ENCODE data around the gene CPVL. TPM values are rescaled to one million over a fixed set of nuclear protein-coding genes. Genes with fewer than 3 reads are reported as not detected.
A peak's percentile ranks its signal among the peaks of the same experiment; 100 is the strongest.

CPVL gene
- polyA plus RNA-seq, 6 donors from 2014 or later: 0.82 to 5.5 (median 2.0) TPM

DNA sequence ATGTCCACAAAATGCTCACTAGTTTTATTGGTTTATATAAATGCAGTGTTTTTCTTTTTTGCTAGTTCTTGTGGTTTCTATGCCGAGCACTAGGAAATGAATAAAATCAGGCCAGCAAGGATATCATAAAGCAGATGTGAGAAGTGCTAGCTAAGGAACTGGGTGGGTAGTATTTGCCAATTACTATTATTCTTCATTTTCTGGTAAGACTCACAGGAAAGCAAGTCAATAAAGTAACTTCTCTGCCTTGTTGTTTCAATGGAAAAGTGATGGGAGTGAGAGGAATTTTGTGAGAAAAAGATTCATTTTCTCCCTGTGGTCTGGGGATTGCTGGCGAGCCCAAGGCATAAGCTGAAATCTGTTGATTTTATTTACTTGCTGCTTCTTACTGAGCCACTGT lies 137.7 kb downstream of the CPVL start:
- Mint-ChIP-seq H3K27ac (no peak overlapping the region), H3K27me3 (peaks cover 5 to 15% (median 8%) of the 10 kb centered on the region in 3 donors), H3K36me3 (no peaks in the 10 kb centered on the region), H3K4me3 (no peak overlapping the region), H3K4me1 (no peaks in the 10 kb centered on the region), H3K9me3 (peaks cover 0 to 4% (median 2%) of the 10 kb centered on the region in 7 donors)
- DNase-seq (no peak), ATAC-seq (ENCODE audit: low read depth in 2 of 2) (no peak)

DNA sequence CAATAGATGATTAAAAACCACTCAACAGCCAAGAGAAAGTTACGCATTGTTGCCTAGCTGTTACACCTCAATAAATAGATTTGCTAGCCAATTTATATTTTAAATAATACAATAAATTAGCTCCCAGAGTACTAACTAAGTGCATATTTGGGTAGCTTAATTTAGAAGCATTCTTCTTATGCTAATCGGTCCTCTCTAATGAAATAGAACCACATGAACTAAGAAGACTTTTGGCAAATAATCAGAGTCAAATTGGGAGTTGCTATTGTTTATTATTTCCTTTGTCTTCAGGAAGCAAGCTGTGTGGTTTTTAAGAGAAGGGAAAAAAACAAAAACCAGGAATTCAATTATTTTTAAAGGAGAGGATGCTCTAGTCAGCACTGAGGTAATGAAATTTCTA lies 139.2 kb downstream of the CPVL start:
- DNase-seq (no peak), ATAC-seq (ENCODE audit: low read depth in 2 of 2) (no peak)
- H3K4me3 Mint-ChIP-seq: no peak overlapping the region
- no peaks in the 10 kb centered on the region for H3K4me1 Mint-ChIP-seq
- H3K36me3 Mint-ChIP-seq: no peaks in the 10 kb centered on the region
- H3K27me3 Mint-ChIP-seq: peaks cover 5 to 15% (median 13%) of the 10 kb centered on the region in 3 donors
- peaks cover 0 to 11% (median 2%) of the 10 kb centered on the region in 7 donors for H3K9me3 Mint-ChIP-seq
- H3K27ac Mint-ChIP-seq: no peak overlapping the region

DNA sequence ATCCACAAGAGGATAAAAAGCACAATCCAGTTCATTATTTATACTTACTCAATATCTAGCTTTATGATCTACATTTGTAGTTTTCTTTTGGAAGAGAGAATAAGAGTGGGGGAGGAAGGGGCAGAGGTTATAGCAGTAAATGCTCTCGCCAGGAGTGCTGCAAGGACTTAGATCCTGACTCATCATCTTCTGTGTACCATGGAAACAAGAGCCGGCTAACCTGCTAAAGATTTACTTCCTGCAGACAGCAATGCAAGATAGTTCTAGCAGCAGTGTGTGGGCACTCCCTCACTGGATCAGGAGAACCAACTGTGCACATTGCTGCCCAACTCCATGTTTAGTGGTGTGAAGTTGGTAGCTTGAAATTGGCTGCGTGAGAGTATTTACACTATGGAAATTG lies 140.5 kb downstream of the CPVL start:
- H3K36me3 Mint-ChIP-seq: no peaks in the 10 kb centered on the region
- H3K27me3 Mint-ChIP-seq: peaks cover 8 to 18% (median 15%) of the 10 kb centered on the region in 3 donors
- ATAC-seq (ENCODE audit: low read depth in 2 of 2): no peak
- no peak for DNase-seq
- no peak overlapping the region for H3K27ac Mint-ChIP-seq
- no peaks in the 10 kb centered on the region for H3K4me1 Mint-ChIP-seq
- no peak overlapping the region for H3K4me3 Mint-ChIP-seq
- peaks cover 0 to 11% (median 2%) of the 10 kb centered on the region in 7 donors for H3K9me3 Mint-ChIP-seq

DNA sequence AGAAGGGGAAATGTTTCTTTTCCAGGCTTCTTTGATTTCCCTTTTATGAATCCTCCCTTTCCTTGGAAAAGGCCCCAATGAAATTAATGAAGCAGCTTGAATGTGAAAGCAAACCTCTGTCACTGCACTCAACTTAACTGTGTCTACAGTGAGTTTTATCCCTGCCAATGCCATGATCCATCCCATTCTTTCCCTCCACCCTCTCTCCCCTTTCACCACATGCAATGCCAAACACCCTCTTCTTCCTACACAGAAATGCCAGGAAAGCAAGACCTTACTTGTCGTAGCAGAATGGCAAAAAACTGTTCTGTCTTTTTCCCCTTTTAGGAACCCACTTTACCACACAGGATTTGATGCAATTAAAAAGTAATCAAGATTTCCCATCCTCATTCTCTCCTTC lies 140.9 kb downstream of the CPVL start:
- no peaks in the 10 kb centered on the region for H3K4me1 Mint-ChIP-seq
- peaks cover 11 to 23% (median 18%) of the 10 kb centered on the region in 3 donors for H3K27me3 Mint-ChIP-seq
- DNase-seq (no peak), ATAC-seq (ENCODE audit: low read depth in 2 of 2) (no peak)
- H3K4me3 Mint-ChIP-seq: no peak overlapping the region
- H3K9me3 Mint-ChIP-seq: peaks cover 0 to 11% (median 3%) of the 10 kb centered on the region in 7 donors
- H3K36me3 Mint-ChIP-seq: no peaks in the 10 kb centered on the region
- no peak overlapping the region for H3K27ac Mint-ChIP-seq

DNA sequence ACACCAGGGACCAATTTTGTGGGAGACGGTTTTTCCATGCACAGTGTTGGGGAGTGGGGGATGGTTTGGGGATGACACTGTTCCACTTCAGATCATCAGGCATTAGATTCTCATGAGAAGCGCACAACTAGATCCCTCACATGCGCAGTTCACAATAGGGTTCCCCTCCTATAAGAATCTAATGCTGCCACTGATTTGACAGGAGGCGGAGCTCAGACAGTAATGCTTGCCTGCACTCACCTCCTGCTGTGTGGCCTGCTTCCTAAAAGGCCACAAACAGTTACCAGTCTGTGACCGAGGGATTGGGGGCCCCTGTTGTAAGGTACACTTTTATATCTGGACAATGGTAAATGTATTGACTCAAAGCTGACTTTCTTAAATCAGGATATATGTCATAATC lies 142.6 kb downstream of the CPVL start:
- no peaks in the 10 kb centered on the region for H3K36me3 Mint-ChIP-seq
- H3K27ac Mint-ChIP-seq: no peak overlapping the region
- DNase-seq (no peak), ATAC-seq (ENCODE audit: low read depth in 2 of 2) (no peak)
- H3K27me3 Mint-ChIP-seq: peaks cover 17 to 27% (median 18%) of the 10 kb centered on the region in 3 donors
- no peaks in the 10 kb centered on the region for H3K4me1 Mint-ChIP-seq
- H3K9me3 Mint-ChIP-seq: peaks cover 0 to 11% (median 5%) of the 10 kb centered on the region in 7 donors
- peak overlapping the region in 1 of 8 donors; percentile 26 for H3K4me3 Mint-ChIP-seq

DNA sequence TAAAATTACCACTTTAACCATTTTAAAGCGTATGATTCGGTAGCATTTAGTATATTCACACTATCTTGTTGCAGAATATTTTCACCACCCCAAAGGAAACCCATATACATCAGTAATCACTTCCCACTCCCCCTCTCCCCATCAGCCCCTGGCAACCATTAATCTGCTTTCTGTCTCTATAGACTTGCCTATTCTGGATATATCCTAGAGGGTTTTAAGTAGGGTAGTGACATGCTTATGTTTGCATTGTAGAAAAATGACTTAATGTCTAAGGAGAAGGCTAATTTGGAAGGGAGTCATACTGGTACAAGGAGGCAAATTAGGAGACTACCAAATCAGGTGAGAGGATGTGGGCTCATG lies 145.6 kb downstream of the CPVL start:
- no peak overlapping the region for H3K27ac Mint-ChIP-seq
- no peak overlapping the region for H3K4me3 Mint-ChIP-seq
- no peak for ATAC-seq (ENCODE audit: low read depth in 2 of 2)
- peaks cover 0 to 11% (median 4%) of the 10 kb centered on the region in 7 donors for H3K9me3 Mint-ChIP-seq
- no peaks in the 10 kb centered on the region for H3K36me3 Mint-ChIP-seq
- no peak for DNase-seq
- H3K4me1 Mint-ChIP-seq: no peaks in the 10 kb centered on the region
- peaks cover 17 to 26% (median 18%) of the 10 kb centered on the region in 3 donors for H3K27me3 Mint-ChIP-seq

DNA sequence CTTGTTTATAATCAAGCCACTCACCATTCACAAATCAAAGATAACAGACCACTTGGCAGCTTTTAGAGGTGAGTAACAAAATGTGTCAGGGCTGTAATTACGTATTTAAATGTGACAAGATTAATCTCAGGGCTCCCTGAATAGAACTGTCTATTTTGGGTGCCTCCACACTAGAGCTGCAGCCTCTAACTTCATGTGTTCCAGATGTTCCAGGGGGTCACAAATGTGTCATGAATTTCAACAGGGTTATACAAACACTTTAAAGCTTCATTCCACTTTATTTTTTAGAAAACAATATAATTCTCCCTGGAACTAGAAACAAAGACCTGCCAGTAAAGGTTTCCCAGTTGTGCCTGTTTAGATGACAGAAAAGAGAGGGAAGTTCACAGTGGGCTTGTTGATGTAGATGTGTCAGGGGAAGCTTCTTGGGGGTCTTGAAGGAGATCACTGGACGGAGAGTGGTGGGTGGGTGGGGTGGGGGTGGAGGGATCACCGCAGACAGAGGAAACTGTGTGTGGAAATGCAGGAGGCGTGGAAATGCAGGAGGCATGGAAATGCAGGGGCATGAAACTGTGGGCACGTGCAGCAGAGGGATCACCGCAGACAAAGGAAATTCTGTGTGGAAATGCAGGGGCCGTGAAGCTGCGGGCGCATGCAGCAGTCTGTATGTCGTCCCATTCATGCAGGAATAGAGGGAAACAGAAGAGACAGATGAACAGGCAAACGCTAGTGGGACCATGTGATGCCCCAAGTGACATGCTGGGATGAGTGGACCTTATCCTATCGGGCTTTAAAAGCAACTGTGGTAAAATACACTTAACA lies 146.2 kb downstream of the CPVL start:
- peaks cover 0 to 11% (median 2%) of the 10 kb centered on the region in 7 donors for H3K9me3 Mint-ChIP-seq
- no peaks in the 10 kb centered on the region for H3K36me3 Mint-ChIP-seq
- H3K27ac Mint-ChIP-seq: no peak overlapping the region
- H3K4me3 Mint-ChIP-seq: no peak overlapping the region
- peaks cover 18 to 26% (median 21%) of the 10 kb centered on the region in 3 donors for H3K27me3 Mint-ChIP-seq
- no peak for DNase-seq
- no peak for ATAC-seq (ENCODE audit: low read depth in 2 of 2)
- H3K4me1 Mint-ChIP-seq: no peaks in the 10 kb centered on the region

DNA sequence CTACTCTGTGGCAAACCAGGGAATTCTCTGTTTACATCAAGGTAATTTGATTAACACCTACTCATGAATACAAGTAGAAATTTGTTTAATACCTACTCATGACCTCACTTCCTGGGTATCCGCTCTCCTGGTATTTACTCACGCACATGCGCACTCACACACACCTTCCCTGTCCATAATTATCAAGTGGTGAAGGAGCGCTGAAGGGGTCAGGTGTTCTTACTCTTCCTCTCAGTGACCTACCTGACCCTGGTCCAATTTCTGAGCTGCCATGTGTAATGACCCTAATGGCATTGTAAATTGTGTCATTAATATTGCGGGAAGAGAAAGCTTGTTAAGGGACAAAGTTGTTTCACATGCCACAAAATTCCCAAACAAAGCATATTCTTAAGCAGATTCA lies 146.9 kb downstream of the CPVL start:
- H3K27ac Mint-ChIP-seq: no peak overlapping the region
- H3K4me3 Mint-ChIP-seq: no peak overlapping the region
- H3K27me3 Mint-ChIP-seq: peaks cover 18 to 26% (median 21%) of the 10 kb centered on the region in 3 donors
- H3K9me3 Mint-ChIP-seq: peaks cover 0 to 11% (median 2%) of the 10 kb centered on the region in 7 donors
- no peak for ATAC-seq (ENCODE audit: low read depth in 2 of 2)
- no peaks in the 10 kb centered on the region for H3K4me1 Mint-ChIP-seq
- H3K36me3 Mint-ChIP-seq: no peaks in the 10 kb centered on the region
- DNase-seq: no peak

DNA sequence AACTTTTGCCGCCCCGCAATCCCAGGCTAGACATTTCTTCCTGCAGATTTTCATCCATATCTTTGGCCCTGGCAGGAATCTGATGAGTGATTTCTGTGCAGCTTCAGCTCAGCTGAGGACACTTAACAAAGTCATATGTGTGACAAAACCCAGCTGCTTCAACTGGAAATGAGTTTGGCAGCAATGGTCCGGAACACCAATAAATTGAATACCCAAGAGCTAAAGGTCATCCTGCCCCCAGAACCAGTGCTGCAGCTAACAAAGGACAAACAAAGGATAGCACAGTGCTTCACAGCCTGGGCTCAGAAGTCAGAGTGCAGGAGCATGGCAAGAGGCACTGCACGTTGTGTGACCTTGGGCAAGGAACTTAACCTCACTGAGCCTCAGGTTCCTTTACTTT lies 148.2 kb downstream of the CPVL start:
- peaks cover 12 to 26% (median 21%) of the 10 kb centered on the region in 3 donors for H3K27me3 Mint-ChIP-seq
- peaks cover 0 to 6% (median 2%) of the 10 kb centered on the region in 7 donors for H3K9me3 Mint-ChIP-seq
- no peak for DNase-seq
- no peaks in the 10 kb centered on the region for H3K36me3 Mint-ChIP-seq
- no peak overlapping the region for H3K4me3 Mint-ChIP-seq
- H3K27ac Mint-ChIP-seq: no peak overlapping the region
- ATAC-seq (ENCODE audit: low read depth in 2 of 2): no peak
- H3K4me1 Mint-ChIP-seq: no peaks in the 10 kb centered on the region

DNA sequence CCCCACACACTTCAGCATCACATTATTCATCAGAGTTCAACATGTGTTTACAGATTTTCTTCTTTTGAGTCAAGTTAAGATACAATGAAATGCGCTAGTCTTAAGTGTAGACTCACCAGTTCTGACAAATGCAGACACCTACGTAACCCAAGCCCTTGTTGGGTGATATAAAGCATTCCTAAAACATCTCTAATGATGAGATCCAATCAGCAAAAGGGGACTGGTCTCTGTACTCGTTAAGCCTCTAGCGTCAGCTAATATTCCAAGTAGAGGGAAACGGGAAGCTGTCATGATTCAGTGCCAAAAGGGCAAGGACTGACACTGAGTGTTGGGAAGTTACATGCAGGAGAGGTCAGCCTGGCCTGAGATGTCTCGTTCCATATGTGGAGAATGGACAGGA lies 149.5 kb downstream of the CPVL start:
- no peak overlapping the region for H3K4me3 Mint-ChIP-seq
- H3K36me3 Mint-ChIP-seq: no peaks in the 10 kb centered on the region
- no peak overlapping the region for H3K27ac Mint-ChIP-seq

DNA sequence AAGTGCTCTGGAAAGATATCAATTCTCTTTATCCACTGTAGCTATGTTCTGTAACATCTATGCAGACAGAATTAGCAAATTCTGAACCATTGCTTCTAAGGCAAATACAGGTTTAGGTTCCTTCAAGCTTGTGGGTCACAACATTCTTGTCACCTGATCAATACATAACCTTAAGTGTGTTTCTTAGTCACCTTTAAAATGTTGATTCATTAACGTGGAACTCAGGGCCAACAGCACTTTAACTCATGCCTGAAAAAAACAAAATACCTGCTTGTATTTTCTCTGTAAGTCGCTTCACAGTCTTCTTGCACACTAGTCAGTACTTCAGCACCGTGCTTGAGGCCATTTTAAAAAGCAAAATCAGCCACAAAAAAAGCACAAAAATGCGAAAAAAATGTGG lies 153.0 kb downstream of the CPVL start:
- Mint-ChIP-seq H3K36me3 (no peaks in the 10 kb centered on the region), H3K4me3 (no peak overlapping the region), H3K4me1 (no peaks in the 10 kb centered on the region), H3K9me3 (no peaks in the 10 kb centered on the region), H3K27ac (no peak overlapping the region), H3K27me3 (peaks cover 8 to 22% (median 12%) of the 10 kb centered on the region in 3 donors)
- no peak for DNase-seq
- ATAC-seq (ENCODE audit: low read depth in 2 of 2): no peak

More for the DNA sequence above, 149.5 kb downstream of the CPVL start:
- H3K4me1 Mint-ChIP-seq: no peaks in the 10 kb centered on the region
- ATAC-seq (ENCODE audit: low read depth in 2 of 2) (no peak), DNase-seq (no peak)
- H3K27me3 Mint-ChIP-seq: peaks cover 12 to 26% (median 21%) of the 10 kb centered on the region in 3 donors
- H3K9me3 Mint-ChIP-seq: peaks cover 0 to 3% (median 0%) of the 10 kb centered on the region in 7 donors

DNA sequence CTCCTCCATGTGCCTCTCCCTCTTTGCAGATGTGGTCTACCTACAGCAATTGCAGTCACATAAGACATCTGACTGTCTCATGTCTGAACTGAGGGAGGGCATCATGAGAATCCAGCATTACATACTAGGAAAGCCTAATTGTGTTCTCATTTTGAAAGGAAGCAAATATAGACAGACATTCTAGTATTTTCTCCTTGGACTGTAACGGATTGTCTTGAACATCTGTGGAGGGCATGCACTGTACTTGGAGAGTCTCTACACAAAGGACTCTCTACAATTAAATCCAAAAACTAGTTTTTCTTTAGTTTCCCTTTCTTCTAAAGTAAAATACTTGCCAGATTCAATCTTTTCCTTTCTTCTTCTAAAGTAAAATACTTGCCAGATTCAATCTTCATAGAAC lies 153.5 kb downstream of the CPVL start:
- DNase-seq (no peak), ATAC-seq (ENCODE audit: low read depth in 2 of 2) (no peak)
- peaks cover 7 to 24% (median 8%) of the 10 kb centered on the region in 3 donors for H3K27me3 Mint-ChIP-seq
- no peak overlapping the region for H3K4me3 Mint-ChIP-seq
- no peaks in the 10 kb centered on the region for H3K4me1 Mint-ChIP-seq
- no peaks in the 10 kb centered on the region for H3K36me3 Mint-ChIP-seq
- no peak overlapping the region for H3K27ac Mint-ChIP-seq
- H3K9me3 Mint-ChIP-seq: peaks cover 0 to 2% (median 0%) of the 10 kb centered on the region in 7 donors

DNA sequence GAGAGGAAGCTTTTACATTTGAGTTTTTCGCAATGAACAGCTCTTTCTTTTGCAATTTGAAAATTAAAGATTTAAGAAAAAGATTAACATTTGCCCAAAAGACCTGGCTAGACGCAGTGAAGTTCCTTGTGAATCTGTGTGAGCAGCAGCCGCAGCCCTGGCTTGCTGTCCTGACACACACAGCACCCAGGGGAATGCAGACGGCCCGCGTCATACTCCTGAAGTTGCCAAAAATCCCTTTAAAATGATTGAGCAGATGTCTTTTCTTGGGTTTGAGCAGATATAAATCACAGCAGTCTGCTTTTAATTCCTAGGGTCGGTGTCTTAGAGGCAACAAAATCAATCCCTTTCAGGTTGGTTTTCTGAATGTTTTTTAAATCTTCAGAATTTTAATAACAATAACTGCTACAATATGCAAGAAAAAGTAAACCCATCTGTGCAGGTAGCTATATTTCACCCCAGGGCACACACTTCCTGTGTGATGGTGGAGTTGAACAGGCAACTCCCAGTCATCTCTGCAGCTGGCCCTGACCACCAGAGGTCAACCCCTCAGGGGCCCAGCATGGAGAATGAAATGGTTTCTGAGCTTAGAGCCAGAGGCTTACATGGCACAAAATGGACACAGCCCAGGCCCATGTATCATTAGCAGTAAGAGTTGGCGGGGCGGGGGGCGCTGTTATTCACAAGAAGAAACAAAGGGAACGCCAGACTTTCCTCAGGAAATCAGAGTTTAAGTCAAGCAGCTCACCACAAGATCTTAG lies 156.0 kb downstream of the CPVL start:
- Mint-ChIP-seq H3K9me3 (peaks cover 0 to 2% (median 0%) of the 10 kb centered on the region in 7 donors), H3K27ac (no peak overlapping the region), H3K36me3 (no peaks in the 10 kb centered on the region), H3K4me1 (no peaks in the 10 kb centered on the region), H3K4me3 (no peak overlapping the region), H3K27me3 (peaks cover 16 to 28% (median 19%) of the 10 kb centered on the region in 3 donors)
- ATAC-seq (ENCODE audit: low read depth in 2 of 2) (no peak), DNase-seq (no peak)

Data from naive B cell (primary cell).